Measurements from ENCODE around the gene CHRDL2.
A peak's percentile ranks its signal among the peaks of the same experiment; 100 is the strongest.

The CHRDL2 gene

DNA sequence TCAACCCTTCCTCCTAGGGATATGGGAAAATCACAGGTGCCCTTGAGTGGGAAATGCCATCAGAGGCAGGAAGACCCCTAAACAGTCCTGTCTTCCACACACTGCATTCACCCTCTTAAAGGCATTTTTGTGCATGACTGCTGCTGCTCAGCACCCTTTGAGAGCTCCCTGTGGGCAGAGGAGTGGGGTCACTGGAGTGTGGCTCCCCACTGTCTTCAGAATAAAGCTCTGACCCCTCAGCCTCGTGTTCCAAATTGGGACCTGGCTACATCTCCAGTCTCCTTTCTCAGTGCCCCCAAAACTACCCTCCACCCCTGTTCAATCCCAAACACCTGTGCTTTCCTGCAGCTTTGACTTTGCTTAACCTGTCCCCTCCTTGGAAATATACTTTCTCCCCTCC is 46.6 kb downstream of the CHRDL2 start:
- no peak for DNase-seq

DNA sequence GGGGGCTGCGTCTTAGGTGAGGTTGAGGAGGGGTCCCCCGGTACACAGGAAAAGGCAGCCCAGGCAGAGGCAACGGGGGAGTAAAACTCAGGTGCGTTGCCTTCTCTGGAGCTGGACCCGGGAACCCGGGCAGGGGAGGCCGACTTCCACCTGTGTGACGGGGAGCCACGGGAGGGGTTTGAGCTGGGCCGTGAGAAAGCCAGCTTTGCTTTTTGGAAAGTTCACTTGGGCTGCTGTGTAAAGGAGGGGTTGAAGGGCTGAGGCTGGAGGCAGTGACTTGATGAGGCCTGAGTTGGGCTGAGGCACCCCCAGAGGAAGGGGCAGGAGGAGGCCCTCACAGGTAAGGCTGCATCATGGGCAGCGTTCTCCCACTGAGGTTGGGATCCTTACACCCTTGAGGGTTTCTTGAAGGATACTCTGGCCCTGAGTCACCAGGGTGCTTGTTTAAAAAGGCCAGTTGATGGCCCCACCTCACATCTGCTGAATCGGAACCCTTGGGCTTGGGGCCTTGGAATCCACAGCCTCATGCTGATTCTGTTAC is 47.2 kb downstream of the CHRDL2 start:
- no peak for DNase-seq

GRCh38 chr11:74683279-74683871 is 47.9 kb downstream of the CHRDL2 start:
- peak; percentile 77 for DNase-seq

DNA sequence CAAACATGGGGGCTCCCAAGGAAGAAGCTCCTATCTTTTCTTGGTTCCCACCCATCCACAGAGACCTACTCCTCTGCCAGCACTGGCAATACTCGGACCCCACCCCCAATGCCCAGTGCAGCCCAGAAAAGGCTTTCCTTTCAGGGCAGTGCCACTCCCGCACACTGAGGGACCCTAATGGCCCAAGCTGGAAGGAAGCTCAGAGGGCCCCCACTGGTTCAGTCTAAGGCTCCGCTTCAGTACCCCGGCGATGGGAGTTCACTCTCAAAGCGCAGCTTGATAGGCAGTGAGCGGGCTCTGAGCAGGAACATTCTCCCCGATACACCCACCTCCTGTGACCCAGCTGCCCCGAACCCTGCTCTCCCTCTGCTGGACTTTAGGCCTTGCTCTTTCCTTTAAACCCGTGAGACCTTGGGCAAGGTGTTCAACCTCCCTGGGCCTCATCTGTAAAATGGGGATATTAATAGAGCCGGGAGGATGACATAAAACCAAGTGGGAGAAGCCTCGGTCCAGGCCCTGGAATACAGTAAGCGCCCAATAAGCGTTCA is 48.4 kb downstream of the CHRDL2 start:
- no peak for DNase-seq

GRCh38 chr11:74681686-74682651 is 49.3 kb downstream of the CHRDL2 start:
- peak; percentile 75 for DNase-seq

- no peak for DNase-seq
Measured at GRCh38 chr11:74680703-74681531, 50.3 kb downstream of the CHRDL2 start.

GRCh38 chr11:74680035-74680671 is 51.1 kb downstream of the CHRDL2 start:
- DNase-seq, result no peak

GRCh38 chr11:74679513-74679865 is 51.7 kb downstream of the CHRDL2 start:
- DNase-seq, result no peak

- DNase-seq, result no peak
Measured at GRCh38 chr11:74678591-74679512, 52.4 kb downstream of the CHRDL2 start.

GRCh38 chr11:74678041-74678440 is 53.2 kb downstream of the CHRDL2 start:
- DNase-seq, result no peak

GRCh38 chr11:74677131-74677530 is 54.1 kb downstream of the CHRDL2 start:
- no peak for DNase-seq

DNA sequence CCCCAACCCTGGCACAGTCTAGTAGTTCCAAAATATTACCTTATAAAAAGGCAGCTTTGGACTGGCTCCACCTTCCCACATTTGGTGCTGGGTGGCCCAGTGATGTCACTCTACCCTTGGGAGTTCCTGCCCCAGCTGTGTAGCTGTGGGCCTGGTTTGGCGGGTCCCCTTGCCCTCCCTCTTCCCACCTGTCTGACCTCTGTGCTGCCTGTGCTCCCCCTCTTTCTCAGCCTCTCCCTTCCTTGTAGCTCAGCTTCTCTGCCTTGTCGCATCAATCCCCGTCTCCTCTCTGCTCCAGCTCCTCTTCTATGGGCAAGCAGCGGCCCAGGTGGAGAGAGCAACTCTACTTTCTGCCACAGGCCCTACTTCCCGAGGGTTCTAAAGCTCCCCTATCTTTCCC is 54.6 kb downstream of the CHRDL2 start:
- no peak for DNase-seq

DNA sequence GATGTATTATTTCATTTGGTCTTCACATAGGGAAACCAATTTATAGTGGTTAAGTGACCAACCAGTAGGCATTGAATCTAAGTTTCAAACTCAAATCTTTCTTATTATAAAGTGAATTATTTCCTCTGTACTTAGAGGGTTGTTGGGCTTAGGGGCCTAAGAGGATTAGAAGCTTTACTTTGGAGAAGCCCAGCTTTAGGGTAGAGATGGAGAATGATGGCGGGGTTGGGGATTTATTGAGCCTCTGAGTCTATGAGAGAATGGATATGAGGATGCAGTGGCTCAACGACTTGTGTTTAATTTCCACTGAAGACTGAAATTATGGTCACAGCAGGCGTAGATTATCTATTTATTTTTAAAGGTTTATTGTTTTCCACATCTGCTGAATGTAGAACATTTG is 55.5 kb downstream of the CHRDL2 start:
- no peak for DNase-seq

DNA sequence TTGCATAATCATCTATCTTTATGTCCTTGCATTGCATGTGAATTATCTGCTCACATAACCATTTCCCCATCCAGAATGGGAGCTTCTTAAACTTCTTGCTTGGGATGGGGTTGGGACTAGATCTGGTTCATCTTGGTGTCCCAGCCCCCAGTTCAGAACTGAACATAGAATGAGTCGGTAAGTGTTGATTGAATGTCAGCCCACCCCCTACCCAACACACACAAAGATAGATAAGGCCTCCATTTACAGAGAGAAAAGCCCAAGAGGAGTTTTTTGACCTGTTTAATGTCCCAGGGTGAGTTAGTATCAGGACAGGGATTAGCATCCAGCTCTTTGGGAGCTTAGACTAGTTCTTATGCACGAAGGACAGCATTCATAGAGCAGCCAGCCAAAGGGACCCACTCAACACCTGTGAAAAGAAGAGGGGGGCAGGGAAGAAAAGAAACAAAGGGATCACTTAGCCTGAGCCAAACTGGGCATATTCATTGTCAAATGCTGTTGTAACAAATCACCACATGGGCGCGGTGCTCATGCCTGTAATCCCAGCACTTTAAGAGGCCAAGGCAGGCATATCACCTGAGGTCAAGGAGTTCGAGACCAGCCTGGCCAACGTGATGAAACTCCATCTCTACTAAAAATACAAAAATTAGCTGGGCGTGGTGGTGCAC is 57.4 kb downstream of the CHRDL2 start:
- no peak for DNase-seq

- peak; percentile 70 for DNase-seq
Measured at GRCh38 chr11:74672956-74673692, 58.1 kb downstream of the CHRDL2 start.

GRCh38 chr11:74672332-74672955 is 58.8 kb downstream of the CHRDL2 start:
- DNase-seq, result no peak

DNA sequence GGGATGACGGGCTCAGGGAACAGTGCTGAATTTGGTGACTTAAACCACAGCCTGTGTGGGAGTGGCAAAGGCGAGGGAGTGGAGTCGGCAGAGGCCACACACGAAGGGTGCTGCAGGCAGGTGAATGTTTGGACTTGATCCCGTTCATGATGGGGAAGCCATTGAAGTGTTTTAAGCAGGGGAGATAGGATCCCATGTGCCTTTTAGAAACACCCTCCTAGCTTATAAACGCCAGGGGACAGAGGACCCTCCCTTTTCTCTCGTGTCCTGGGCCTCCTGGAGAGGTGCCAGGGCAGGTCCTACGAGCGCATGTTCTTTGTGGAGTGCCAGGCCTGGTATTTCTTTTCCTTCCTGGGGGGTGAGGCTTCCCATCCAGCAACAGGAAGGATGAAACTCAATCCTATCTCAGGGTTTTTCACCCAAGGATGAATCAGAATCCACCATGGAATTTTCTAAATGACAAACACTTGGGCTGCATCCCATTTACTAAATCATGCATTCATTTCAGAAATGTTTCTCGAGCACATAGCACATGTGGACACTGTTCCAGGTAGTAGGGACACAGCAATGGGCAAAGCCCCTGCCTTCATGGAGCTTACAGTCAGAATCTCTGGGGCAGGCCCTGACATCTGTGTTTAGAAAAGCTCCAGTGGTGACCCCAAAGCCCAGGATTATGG is 59.6 kb downstream of the CHRDL2 start:
- no peak for DNase-seq

- no peak for DNase-seq
Measured at GRCh38 chr11:74670171-74670570, 61.1 kb downstream of the CHRDL2 start.
